Left lung (tissue), 10 donors: ENCODE data around the gene DHRSX. TPM values are rescaled to one million over a fixed set of nuclear protein-coding genes. Genes with fewer than 3 reads are reported as not detected.

Experiments
- ATAC-seq: fragments of 200-7000 bp; cut with Tn5 transposase; one replicate; pipeline ENCODE4 v1.9.1; 2020; ENCODE audit warnings: moderate library complexity
- DNase-seq, 4 donors: peaks; one replicate each; pipeline ENCODE4 v3.0.0-alpha.2; 2013 to 2020
- H3K27ac ChIP-seq, 2 donors: fragments of 200-600 bp; sonication (generic) in 1 of 2; one replicate each; pipeline versions ENCODE4 v1.5.0 to v1.8.0; 2020 to 2021
- H3K27me3 ChIP-seq, 2 donors: fragments of 200-600 bp; sonication (generic) in 1 of 2; one replicate each; pipeline versions ENCODE4 v1.5.0 to v1.8.0; 2020 to 2021
- H3K36me3 ChIP-seq, 2 donors: fragments of 200-600 bp; sonication (generic) in 1 of 2; one replicate each; pipeline versions ENCODE4 v1.5.0 to v1.8.0; 2020 to 2021
- H3K4me1 ChIP-seq, 2 donors: fragments of 200-600 bp; one replicate each; pipeline ENCODE4 v1.8.0; 2021
- H3K4me3 ChIP-seq, 2 donors: fragments of 200-600 bp; sonication (generic) in 1 of 2; one replicate each; pipeline versions ENCODE4 v1.5.0 to v1.8.0; 2020 to 2021; ENCODE audit warnings: mild to moderate bottlenecking in 1 of 2
- H3K9me3 ChIP-seq, 2 donors: fragments of 200-600 bp; sonication (generic) in 1 of 2; one replicate each; pipeline versions ENCODE4 v1.5.0 to v1.8.0; 2020 to 2021
- CTCF ChIP-seq, 2 donors: fragments of 200-600 bp; sonication (generic) in 1 of 2; IDR thresholded peaks; one replicate each; pipeline versions ENCODE4 v1.5.0 to v1.8.0; 2021; ENCODE audit warnings: antibody characterized with exemption in 2 of 2
- intact Hi-C, 2 donors: fragments of 100-400 bp; cut with DNase I; formaldehyde crosslinking; loops; one replicate each; pipeline versions ENCODE4 v1.11.2 to v1.14.2; 2022
- polyA plus RNA-seq, 6 donors: library from polyadenylated mRNA; unstranded; fragments of 120-200 nt; gene quantifications; one replicate each; pipeline ENCODE4 v1.2.1, GENCODE V29; 2013; ENCODE audit not compliant: insufficient read length in 6 of 6
- total RNA-seq, 2 donors: library from RNA; stranded (reverse); fragmentation: NEBNext Ultra II Directional; extraction: Animal tissue kit (Norgen Biotek cat#: 25700); gene quantifications; one replicate each; pipeline ENCODE4 v1.2.1, GENCODE V29; 2021
- donor health status: DM: no; HTN: yes; CAD: no.
- donor health status: DM: no; HTN: no; CAD: no.

Gene DHRSX
- total and polyA plus RNA-seq, 8 donors, result 20.2 to 31.5 (median 26.8) TPM

- no peak for DNase-seq
- TF ChIP-seq CTCF (IDR thresholded peaks at IDR 0.05), result no peak
Observed at GRCh38 chrX:2342281-2342688, 158.5 kb downstream of the DHRSX start.

GRCh38 chrX:2340991-2341390 lies 159.8 kb downstream of the DHRSX start:
- DNase-seq (no peak), ATAC-seq (no peak)
- intact Hi-C loops, result no loop called here
- H3K4me3 ChIP-seq, result no peak overlapping the region
- H3K36me3 ChIP-seq, result peaks cover 0 to 19% of the 10 kb centered on the region in 2 donors
- peaks cover 0 to 2% of the 10 kb centered on the region in 2 donors for H3K9me3 ChIP-seq
- no peak overlapping the region for H3K27ac ChIP-seq
- no peak for TF ChIP-seq CTCF (IDR thresholded peaks at IDR 0.05)
- H3K27me3 ChIP-seq, result no peaks in the 10 kb centered on the region
- H3K4me1 ChIP-seq, result no peaks in the 10 kb centered on the region

More at GRCh38 chrX:2342281-2342688, 158.5 kb downstream of the DHRSX start:
- Histone ChIP-seq H3K27me3 (no peaks in the 10 kb centered on the region), H3K4me1 (no peaks in the 10 kb centered on the region), H3K36me3 (peaks cover 0 to 19% of the 10 kb centered on the region in 2 donors), H3K9me3 (peaks cover 0 to 2% of the 10 kb centered on the region in 2 donors), H3K27ac (no peak overlapping the region), H3K4me3 (no peak overlapping the region)
- intact Hi-C loops, result no loop called here
- no peak for ATAC-seq

DNA sequence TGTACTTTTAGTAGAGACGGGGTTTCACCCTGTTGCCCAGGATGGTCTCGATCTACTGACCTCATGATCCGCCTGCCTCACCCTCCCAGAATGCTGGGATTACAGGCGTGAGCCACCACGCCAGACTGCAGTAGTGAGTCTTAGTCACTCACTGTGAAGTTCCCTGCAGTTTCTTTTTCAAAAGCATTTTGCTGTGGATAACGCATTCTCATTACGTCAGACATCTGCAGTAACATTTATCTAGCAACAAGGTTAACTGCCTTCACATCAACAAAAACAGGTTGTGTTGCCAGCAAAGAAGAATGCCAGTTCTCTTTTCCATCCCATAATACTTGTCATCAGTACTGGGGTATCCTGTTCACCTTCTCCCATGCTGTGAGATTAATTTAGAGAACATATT lies 164.6 kb downstream of the DHRSX start:
- TF ChIP-seq CTCF (IDR thresholded peaks at IDR 0.05), result no peak
- intact Hi-C loops, result no loop called here

GRCh38 chrX:2334237-2334636 lies 166.5 kb downstream of the DHRSX start:
- no peak for ATAC-seq
- Histone ChIP-seq H3K4me1 (no peaks in the 10 kb centered on the region), H3K4me3 (no peak overlapping the region), H3K27ac (no peak overlapping the region), H3K36me3 (peaks cover 0 to 4% of the 10 kb centered on the region in 2 donors), H3K9me3 (peaks cover 0 to 2% of the 10 kb centered on the region in 2 donors), H3K27me3 (no peaks in the 10 kb centered on the region)
- DNase-seq, result no peak
- intact Hi-C loops, result no loop called here
- TF ChIP-seq CTCF (IDR thresholded peaks at IDR 0.05), result no peak

More for the DNA sequence above, 164.6 kb downstream of the DHRSX start:
- Histone ChIP-seq H3K4me3 (no peak overlapping the region), H3K36me3 (peaks cover 0 to 10% of the 10 kb centered on the region in 2 donors), H3K9me3 (peaks cover 0 to 2% of the 10 kb centered on the region in 2 donors), H3K4me1 (no peaks in the 10 kb centered on the region), H3K27ac (no peak overlapping the region), H3K27me3 (no peaks in the 10 kb centered on the region)
- no peak for ATAC-seq
- DNase-seq, result no peak

DNA sequence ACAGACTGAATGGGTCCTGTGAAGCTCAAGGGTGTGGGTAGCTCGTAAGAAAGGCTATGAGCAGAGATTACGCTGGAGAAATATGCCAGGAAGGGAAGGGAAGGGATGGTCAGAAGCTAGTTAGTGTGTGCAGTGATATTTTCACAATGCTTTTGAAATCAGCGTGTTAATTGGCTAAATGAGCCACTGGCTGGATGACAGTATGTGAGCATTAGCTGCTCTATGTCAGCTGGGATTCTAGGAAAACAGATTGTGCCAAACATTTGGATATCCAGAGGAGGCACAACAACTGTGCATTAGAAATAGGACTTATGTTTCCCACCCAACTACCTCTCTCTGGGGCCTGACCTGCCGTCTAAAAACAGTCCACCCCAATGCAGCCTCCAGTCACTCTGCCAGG lies 168.5 kb downstream of the DHRSX start:
- ATAC-seq (no peak), DNase-seq (no peak)
- Histone ChIP-seq H3K4me1 (no peaks in the 10 kb centered on the region), H3K27ac (no peak overlapping the region), H3K9me3 (no peaks in the 10 kb centered on the region), H3K36me3 (no peaks in the 10 kb centered on the region), H3K27me3 (no peaks in the 10 kb centered on the region), H3K4me3 (no peak overlapping the region)
- intact Hi-C loops, result no loop called here
- TF ChIP-seq CTCF (IDR thresholded peaks at IDR 0.05), result no peak
